Fibroblast of lung (primary cell): ENCODE measurements around the gene NINJ2. TPM values are rescaled to one million over a fixed set of nuclear protein-coding genes. Genes with fewer than 3 reads are reported as not detected.

Experiments used
- DNase-seq, 2 donors: peaks; one replicate each; pipeline versions ENCODE4 v3.0.0 to v3.0.0-alpha.2; 2010; ENCODE audit warnings: low read depth in 2 of 2
- H2AFZ ChIP-seq: 2 replicates; pipeline ENCODE4 v1.5.1; 2012; ENCODE audit warnings: low read length, control low read depth, inconsistent platforms
- H3K27ac ChIP-seq: 2 replicates; pipeline ENCODE4 v1.5.1; 2011; ENCODE audit warnings: low read length, control low read depth; ENCODE audit not compliant: insufficient read depth
- H3K27me3 ChIP-seq: 2 replicates; pipeline ENCODE4 v1.5.1; 2011; ENCODE audit warnings: mild to moderate bottlenecking, low read length; ENCODE audit not compliant: control insufficient read depth, insufficient read depth
- H3K36me3 ChIP-seq: 2 replicates; pipeline ENCODE4 v1.5.1; 2011; ENCODE audit warnings: low read length; ENCODE audit not compliant: control insufficient read depth, insufficient read depth
- H3K4me1 ChIP-seq: 2 replicates; pipeline ENCODE4 v1.5.1; 2011; ENCODE audit warnings: low read length; ENCODE audit not compliant: control insufficient read depth, insufficient read depth; ENCODE audit errors: extremely low read depth
- H3K4me2 ChIP-seq: 2 replicates; pipeline ENCODE4 v1.5.1; 2011; ENCODE audit warnings: low read length, control low read depth; ENCODE audit not compliant: insufficient read depth; ENCODE audit errors: extremely low read depth
- H3K4me3 ChIP-seq, 4 experiments: fragments of 200-600 bp in 1 of 4; sonication (generic) in 1 of 4; replicated peaks in 1 of 4; 2 replicates each; pipeline ENCODE4 v1.5.1; 2011 to 2016; ENCODE audit warnings: low read length in 4 of 4, low read depth in 3 of 4, mild to moderate bottlenecking in 3 of 4, control low read depth in 2 of 4, inconsistent platforms in 1 of 4, mixed read lengths in 1 of 4; ENCODE audit not compliant: insufficient read depth in 1 of 4; ENCODE audit errors: control extremely low read depth in 1 of 4
- H3K79me2 ChIP-seq: 2 replicates; pipeline ENCODE4 v1.5.1; 2012; ENCODE audit warnings: mild to moderate bottlenecking, low read length, inconsistent platforms; ENCODE audit not compliant: control insufficient read depth, insufficient read depth
- H3K9ac ChIP-seq: 2 replicates; pipeline ENCODE4 v1.5.1; 2011; ENCODE audit warnings: mild to moderate bottlenecking, low read length, control low read depth; ENCODE audit not compliant: insufficient read depth
- H3K9me3 ChIP-seq: 2 replicates; pipeline ENCODE4 v1.5.1; 2012; ENCODE audit warnings: low read depth, low read length; ENCODE audit not compliant: control insufficient read depth, insufficient read depth
- H4K20me1 ChIP-seq: 2 replicates; pipeline ENCODE4 v1.5.1; 2011; ENCODE audit warnings: low read length; ENCODE audit not compliant: control insufficient read depth, insufficient read depth; ENCODE audit errors: extremely low read depth
- EZH2 ChIP-seq: IDR thresholded peaks from 2 replicates; pipeline ENCODE4 v1.5.1; 2012; ENCODE audit warnings: low read length, control low read depth, mild to moderate bottlenecking; ENCODE audit errors: missing control alignments
- polyA plus RNA-seq, 2 donors: library from polyadenylated mRNA; depleted of rRNA in 1 of 2; stranded (reverse) in 1 of 2; unstranded in 1 of 2; fragments of >200 nt; gene quantifications; 2 replicates each; pipeline ENCODE4 v1.2.1, GENCODE V29; 2011 to 2012; ENCODE audit warnings: missing spikeins in 1 of 2
- total RNA-seq: library from RNA; depleted of rRNA; stranded (reverse); fragments of >200 nt; gene quantifications from 2 replicates; pipeline ENCODE4 v1.2.1, GENCODE V29; 2014
- TF ChIP-seq, protein P1 (sequence below), 2 donors: IDR thresholded peaks in 1 of 2; conservative IDR thresholded peaks in 1 of 2; 1 replicate in 1 of 2; 2 replicates in 1 of 2; pipeline ENCODE4 v1.5.1; 2011 to 2012; ENCODE audit warnings: low read length in 2 of 2, control low read depth in 1 of 2, inconsistent platforms in 1 of 2, low read depth in 1 of 2, mild to moderate bottlenecking in 1 of 2

NINJ2 gene
- total and polyA plus RNA-seq, 2 donors (not counting 1 experiment from before 2014, with no cell fraction given) = 0.35 to 0.66 TPM

GRCh38 chr12:592024-592505 is 71.2 kb downstream of the NINJ2 start:
- Histone ChIP-seq H3K36me3 (no peaks in the 10 kb centered on the region), H3K27me3 (peaks cover 6% of the 10 kb centered on the region), H3K9me3 (no peaks in the 10 kb centered on the region), H3K4me2 (no peak overlapping the region), H2AFZ (no peak overlapping the region), H4K20me1 (no peaks in the 10 kb centered on the region), H3K9ac (no peak overlapping the region), H3K4me1 (no peaks in the 10 kb centered on the region), H3K4me3 (no peak overlapping the region), H3K27ac (no peak overlapping the region), H3K79me2 (no peaks in the 10 kb centered on the region)
- DNase-seq = no peak
- TF ChIP-seq EZH2 = no peak
- TF ChIP-seq, protein P1, sequence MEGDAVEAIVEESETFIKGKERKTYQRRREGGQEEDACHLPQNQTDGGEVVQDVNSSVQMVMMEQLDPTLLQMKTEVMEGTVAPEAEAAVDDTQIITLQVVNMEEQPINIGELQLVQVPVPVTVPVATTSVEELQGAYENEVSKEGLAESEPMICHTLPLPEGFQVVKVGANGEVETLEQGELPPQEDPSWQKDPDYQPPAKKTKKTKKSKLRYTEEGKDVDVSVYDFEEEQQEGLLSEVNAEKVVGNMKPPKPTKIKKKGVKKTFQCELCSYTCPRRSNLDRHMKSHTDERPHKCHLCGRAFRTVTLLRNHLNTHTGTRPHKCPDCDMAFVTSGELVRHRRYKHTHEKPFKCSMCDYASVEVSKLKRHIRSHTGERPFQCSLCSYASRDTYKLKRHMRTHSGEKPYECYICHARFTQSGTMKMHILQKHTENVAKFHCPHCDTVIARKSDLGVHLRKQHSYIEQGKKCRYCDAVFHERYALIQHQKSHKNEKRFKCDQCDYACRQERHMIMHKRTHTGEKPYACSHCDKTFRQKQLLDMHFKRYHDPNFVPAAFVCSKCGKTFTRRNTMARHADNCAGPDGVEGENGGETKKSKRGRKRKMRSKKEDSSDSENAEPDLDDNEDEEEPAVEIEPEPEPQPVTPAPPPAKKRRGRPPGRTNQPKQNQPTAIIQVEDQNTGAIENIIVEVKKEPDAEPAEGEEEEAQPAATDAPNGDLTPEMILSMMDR (conservative IDR thresholded peaks at IDR 0.05 in 1 of 2, IDR thresholded peaks at IDR 0.05 in 1 of 2; ENCODE audit: low read depth in 1 of 2, low read length in 2 of 2) = no peak

- H3K36me3 ChIP-seq = no peaks in the 10 kb centered on the region
- peaks cover 6% of the 10 kb centered on the region for H3K27me3 ChIP-seq
- TF ChIP-seq EZH2 = no peak
- TF ChIP-seq, protein P1 (conservative IDR thresholded peaks at IDR 0.05 in 1 of 2, IDR thresholded peaks at IDR 0.05 in 1 of 2; ENCODE audit: low read depth in 1 of 2, low read length in 2 of 2) = no peak
- no peaks in the 10 kb centered on the region for H3K4me1 ChIP-seq
- no peak overlapping the region for H3K4me2 ChIP-seq
- no peak overlapping the region for H2AFZ ChIP-seq
- H3K9ac ChIP-seq = no peak overlapping the region
- H4K20me1 ChIP-seq = no peaks in the 10 kb centered on the region
- H3K4me3 ChIP-seq = no peak overlapping the region
- H3K79me2 ChIP-seq = no peaks in the 10 kb centered on the region
- H3K9me3 ChIP-seq = no peaks in the 10 kb centered on the region
- no peak for DNase-seq
- no peak overlapping the region for H3K27ac ChIP-seq
These were observed 71.8 kb downstream of the NINJ2 start for GRCh38 chr12:591167-592023.

DNA sequence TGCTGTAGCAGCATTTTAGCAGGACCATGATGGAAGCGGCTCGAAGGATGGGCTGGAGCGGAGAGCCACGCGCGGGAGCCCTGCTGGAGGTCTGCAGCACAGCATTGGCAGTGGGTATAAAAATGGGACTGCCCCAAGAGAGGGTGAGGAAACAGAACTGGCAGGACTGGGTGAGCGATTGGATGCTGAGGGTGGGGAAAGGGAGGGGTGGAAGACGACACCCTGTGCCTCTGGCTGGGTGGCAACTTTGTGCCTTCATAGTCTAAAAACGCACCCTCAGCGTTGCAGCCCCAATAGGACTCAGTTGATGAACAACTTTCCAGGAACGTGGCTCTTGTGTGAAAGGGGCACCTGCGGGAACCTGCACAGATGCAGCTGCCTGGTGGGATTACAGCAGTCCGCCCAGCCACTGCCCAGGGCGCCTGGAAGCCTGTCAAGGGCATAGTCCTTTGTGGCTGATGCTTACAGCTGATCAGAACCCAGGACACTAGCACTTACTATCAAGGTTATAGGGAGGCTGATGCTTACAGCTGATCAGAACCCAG is 73.0 kb downstream of the NINJ2 start:
- Histone ChIP-seq H3K79me2 (no peaks in the 10 kb centered on the region), H3K36me3 (no peaks in the 10 kb centered on the region), H2AFZ (no peak overlapping the region), H3K4me3 (no peak overlapping the region), H4K20me1 (no peaks in the 10 kb centered on the region), H3K27me3 (peaks cover 6% of the 10 kb centered on the region), H3K4me1 (no peaks in the 10 kb centered on the region), H3K27ac (no peak overlapping the region), H3K9ac (no peak overlapping the region), H3K9me3 (no peaks in the 10 kb centered on the region), H3K4me2 (no peak overlapping the region)
- TF ChIP-seq, protein P1 (conservative IDR thresholded peaks at IDR 0.05 in 1 of 2, IDR thresholded peaks at IDR 0.05 in 1 of 2; ENCODE audit: low read depth in 1 of 2, low read length in 2 of 2) = no peak
- no peak for TF ChIP-seq EZH2
- no peak for DNase-seq
